NCI-H1694 (cell line): ENCODE data around the gene GNAS.

Experiments
- DNase-seq: peaks from one replicate; lab custom pipeline; 2025; lab: John Stamatoyannopoulos, UW

GNAS gene

DNA sequence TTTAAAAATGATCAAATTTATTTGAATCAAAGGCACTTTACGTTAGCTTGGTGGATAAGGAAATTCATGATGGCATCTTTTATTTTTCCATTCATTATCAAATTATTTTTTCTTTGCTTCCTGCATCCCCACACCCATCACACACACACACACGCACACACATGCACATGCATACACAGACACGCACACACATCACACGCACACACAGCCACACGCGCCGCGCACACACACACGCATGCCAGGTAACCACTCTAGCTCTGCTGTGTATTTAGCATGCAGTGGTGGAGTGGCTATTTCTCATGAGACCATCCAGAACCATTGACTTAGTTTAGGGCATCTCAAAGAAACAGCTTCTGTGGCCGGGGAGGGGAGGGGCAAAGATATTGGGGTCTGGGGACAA, 47.0 kb downstream of the GNAS start:
- DNase-seq: no peak

DNA sequence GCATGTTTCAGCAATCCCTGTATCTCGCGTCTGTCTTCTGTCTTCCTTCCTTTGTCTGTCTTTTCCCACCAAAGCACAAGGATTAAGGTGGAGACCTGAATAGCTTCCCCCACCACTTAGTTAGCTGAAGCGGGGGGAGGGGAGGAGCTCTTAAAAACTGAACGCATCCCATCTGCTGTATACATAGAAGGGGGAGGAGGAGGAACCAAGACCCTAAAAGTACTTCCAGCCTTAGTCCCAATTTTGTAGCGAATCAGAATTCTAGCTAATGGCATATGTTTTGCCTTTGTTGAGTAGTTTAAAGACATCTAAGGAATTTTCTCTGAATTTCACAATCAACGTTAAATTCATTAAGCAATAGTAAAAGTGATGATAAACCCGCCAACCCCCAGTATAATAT, 47.9 kb downstream of the GNAS start:
- no peak for DNase-seq

DNA sequence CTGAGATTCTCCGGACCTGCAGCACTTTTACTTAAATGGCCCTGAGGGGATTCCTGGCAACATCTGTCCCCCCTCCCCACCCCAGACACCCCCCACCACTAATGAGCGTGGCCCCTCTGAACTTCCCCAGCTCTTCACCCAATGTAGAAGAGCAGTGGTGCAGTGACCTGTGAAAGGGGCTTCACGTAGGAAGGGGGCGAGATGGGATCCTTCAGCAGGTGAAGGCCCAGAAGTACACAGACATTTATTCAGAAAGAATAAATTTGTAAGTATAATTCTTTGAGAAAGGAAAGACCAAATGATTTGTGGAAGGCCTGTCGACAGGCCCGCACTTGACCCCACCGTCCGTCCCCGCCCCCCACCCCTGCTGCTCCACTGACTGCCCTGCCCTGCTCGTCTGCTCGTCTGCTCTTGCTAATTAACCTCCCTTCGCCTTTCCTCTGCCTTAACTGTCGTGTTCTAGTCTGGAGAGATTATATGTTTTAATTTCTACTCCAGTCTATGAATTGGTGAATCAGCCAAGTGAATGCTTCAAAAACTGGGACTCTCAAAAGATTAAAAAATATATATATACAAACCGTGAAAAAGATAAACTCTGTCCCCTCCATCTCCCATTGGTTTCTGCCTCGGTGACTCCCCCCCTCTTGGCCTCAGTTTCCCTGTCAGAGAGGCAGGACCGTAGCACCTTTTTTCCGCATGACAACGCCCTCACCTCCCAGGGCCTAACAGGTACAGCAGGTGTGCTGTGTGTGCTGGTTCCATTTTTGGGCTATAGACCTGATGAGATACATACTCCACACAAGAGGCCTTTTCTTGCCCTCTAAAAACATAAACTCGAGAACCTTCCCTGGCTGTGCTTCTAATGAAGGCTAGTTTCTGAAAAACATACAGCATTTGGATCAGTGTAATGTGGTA, 49.2 kb downstream of the GNAS start:
- DNase-seq: no peak

- DNase-seq: no peak
Observed at GRCh38 chr20:58903614-58904013, 51.1 kb downstream of the GNAS start.

- no peak for DNase-seq
Observed at GRCh38 chr20:58905236-58905635, 52.7 kb downstream of the GNAS start.

DNA sequence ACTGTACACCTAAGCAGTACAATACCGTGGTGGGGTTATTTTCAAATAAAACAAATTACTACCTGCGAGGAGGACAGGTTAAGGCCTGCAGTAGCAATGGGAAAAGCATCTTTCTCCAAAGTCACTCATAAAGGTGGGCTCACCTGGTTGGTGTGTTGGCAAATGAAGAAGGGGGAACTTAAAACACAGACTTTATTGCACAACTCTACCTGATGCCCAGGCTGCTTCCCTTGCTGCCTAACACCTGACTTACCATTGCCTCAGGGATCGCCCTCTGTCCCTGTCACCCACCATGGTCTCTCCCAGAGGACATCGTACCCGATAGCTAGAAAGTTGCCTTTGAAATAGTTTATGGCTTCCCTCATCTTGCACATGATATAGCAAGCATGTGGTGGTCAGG, 53.6 kb downstream of the GNAS start:
- no peak for DNase-seq

DNA sequence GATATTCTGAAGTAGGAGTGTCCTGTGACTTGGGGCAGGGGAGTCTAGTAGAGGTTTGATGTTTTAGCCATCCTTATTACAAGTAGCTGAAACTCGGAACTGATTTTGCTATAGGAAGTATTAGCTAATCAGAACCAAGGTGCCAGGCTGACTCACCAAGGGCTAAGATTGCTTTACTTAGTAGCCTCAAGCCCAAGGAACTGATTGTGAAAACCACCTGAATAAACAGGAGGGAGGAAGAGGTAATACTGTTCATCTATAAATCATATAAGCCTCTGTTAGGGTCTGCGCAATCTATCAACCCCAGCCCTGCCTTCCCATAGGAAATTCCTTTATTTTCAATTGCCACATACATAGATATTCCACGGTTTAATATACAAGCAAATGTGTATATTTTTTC, 54.4 kb downstream of the GNAS start:
- no peak for DNase-seq

DNA sequence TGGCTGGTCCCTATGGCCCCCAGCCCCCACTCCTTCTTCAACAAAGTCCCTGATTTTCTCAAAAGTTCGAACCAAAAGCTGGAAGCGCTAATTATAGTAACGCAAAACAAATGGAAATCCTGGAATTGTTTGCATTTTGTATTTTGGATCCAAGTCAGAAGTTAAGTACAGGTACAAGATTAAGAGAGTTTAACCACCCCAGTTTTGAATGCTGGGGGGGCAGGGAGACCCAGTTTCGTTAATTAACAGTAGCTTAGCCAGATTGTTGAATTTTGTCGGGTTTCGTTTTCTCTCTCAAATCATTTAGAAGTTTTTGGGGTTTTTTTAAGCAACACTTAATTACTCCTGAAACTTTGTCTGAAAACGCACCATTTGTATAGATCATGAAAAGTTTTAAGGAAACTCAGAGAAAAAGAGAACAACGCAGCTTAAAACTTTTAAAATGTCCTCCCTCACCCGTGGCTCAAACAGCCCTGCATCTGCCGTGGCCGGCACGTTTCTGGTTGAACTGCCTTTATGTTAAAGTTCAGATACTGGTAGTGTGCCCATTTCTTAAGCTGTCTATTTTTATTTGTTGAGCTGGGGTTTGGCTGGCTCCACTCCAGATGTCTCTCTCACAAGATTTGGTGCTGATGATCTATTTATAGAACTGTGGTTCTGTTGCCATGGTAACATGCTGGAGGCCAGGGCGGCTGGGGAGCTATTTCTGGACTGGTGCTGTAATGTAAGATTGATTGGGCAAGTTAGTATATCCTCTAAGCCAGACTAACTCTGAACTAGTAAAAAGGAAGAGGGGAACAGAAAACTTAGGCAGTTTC, 55.0 kb downstream of the GNAS start:
- DNase-seq: peak; percentile 53

GRCh38 chr20:58908221-58908620, 55.7 kb downstream of the GNAS start:
- DNase-seq: no peak

- no peak for DNase-seq
Observed at GRCh38 chr20:58908941-58909340, 56.4 kb downstream of the GNAS start.

DNA sequence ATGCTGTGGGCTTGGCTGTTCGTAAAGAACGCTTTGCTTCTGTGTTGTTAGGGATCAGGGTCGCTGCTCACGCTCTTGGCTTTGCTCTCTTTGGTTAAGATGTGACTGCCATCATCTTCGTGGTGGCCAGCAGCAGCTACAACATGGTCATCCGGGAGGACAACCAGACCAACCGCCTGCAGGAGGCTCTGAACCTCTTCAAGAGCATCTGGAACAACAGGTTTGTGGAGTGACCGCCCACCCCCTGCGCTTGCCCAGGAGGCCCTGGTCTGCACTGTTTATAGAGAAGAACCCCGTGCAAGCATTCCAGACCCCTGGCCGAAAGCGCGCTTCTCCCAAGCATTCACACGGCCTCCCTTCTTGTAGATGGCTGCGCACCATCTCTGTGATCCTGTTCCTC, 57.1 kb downstream of the GNAS start:
- no peak for DNase-seq

DNA sequence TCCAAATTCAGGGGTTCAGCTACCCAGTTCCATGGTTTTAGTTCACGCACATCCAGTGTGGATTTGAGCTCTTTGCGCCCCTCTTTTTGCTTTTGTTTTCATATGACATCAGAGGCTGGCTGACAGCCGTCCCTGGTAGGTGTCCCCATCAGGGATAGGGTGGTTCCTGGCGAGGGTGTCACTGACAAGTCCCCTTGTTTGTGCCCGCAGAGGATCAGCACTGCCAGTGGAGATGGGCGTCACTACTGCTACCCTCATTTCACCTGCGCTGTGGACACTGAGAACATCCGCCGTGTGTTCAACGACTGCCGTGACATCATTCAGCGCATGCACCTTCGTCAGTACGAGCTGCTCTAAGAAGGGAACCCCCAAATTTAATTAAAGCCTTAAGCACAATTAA, 58.0 kb downstream of the GNAS start:
- DNase-seq: no peak

DNA sequence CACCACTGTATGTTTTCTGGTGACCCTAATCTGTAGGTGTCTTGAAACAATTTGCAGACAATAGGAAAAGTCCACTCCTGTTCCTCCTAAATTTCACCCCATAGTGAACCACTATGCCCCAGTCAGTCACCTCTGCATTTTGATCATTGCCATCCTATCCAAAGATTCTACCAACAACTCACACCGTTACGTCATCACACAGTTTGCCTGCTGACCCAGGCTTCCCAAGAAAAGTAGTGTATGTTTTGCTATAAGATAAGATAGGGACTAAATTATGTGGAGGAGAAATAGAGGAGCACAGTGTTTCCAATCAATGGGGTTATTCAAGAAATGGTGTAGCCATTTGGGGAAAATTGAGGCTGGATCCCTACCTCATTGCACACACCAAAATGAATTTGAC, 58.8 kb downstream of the GNAS start:
- DNase-seq: no peak

DNA sequence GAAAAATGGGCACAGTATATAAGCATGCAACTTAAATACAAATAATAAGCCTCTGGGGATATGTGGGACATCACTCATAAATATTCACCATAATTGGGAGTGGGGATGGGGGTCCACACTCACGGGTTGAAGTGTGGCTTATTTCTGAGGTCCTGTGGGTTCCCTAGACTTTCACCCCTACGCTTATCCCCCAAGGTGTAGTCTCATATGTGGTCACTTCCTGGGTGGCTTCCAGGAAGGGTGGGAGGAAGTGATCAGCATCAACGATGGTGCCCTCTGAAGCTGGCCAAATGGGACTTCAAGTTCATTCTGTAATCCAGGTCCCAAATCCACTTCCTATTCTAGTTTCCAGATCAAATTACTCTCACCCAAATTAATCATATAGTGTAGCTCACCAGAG, 59.5 kb downstream of the GNAS start:
- no peak for DNase-seq

GRCh38 chr20:58913079-58913478, 60.6 kb downstream of the GNAS start:
- DNase-seq: no peak

- no peak for DNase-seq
Observed at GRCh38 chr20:58918621-58919020, 66.1 kb downstream of the GNAS start.

- no peak for DNase-seq
Observed at GRCh38 chr20:58921564-58921963, 69.0 kb downstream of the GNAS start.

DNA sequence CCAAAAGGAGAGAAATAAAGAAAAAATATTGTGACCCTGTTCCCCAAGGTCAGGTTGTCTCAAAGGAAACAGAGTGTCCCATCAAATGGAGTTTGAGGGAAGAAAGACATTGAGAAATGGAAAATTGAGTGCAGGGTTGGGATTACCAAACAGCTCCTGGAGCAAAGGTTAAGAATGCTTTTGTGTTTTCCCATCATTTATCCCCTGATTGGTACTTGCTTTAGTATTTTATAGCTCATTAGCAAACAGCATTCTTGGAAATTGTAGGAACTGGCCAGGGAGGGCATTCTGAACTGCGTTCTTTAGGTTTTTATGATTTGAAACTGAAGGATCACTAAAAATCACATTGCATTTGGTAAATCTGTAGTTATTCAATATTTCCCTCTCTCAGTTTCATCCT, 69.5 kb downstream of the GNAS start:
- no peak for DNase-seq

DNA sequence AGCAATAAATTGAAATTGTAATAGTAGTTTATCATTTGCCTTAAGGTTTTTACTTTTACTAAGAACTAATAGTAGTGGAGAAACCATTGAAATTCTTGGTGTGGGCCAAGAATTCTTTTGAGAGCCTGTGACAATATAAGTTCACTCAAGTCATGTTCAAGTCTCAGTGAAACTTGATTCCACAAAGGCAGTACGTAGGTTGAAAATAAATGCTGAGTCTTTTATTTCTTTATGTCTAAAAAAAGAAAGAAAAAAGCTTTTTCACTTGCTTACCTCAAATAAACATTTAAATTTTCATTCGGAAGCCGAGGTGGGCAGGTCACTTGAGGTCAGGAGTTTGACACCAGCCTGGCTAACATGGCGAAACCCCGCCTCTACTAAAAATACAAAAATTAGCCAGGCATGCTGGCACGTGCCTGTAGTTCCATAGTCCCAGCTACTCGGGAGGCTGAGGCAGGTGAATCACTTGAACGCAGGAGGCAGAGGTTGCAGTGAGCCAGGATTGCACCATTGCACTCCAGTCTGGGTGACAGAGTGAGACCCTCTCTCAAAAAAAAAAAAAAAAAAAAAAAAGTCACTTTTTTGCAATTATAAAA, 70.7 kb downstream of the GNAS start:
- DNase-seq: no peak

DNA sequence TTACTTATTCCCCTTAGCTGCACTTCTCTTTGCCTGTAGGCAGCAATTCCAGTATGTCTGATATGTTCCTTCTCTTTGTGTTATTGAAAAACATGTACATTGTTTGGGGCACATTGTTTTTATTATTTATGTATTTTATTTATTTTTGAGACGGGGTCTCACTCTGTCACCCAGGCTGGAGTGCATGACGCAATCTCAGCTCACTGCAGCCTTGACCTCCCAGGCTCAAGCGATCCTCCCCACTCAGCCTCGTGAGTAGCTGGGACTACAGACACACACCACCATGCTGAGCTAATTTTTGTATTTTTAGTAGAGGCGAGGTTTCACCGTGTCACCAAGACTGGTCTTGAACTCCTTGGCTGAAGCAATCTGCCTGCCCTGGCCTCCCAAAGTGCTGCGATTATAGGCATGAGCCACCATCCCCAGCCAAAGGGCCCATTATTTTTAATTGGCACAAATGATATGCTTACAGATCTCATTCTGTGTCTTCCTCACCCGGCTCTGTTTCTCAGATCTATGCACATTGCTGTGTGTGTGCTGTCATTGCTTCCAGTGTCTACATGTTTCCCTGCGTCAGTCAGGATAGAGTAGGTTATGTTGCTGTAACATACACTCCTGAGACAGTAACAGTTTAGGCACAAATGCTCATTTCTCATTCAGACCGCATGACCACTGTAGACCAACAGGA, 74.4 kb downstream of the GNAS start:
- no peak for DNase-seq

GRCh38 chr20:58927490-58928061, 75.1 kb downstream of the GNAS start:
- DNase-seq: no peak

DNA sequence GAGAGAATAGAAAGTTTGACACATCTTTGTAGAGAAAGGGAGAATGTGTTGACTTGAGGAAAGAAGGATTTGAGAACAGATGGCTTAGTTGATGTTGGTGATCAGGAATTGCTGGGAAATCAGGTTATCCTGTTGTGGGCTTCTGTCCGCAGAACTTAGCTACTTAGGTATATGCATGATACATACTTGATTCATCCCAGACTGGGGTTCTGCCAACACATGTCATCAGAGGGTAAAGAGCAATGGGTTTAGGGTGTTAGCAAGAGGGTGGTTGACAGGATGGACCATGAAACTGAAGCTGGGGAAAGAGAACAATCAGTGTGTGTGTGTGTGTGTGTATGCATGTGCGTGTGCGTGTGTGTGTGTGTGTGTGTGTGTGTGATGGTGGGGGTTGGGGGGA, 78.0 kb downstream of the GNAS start:
- DNase-seq: no peak
